ENCODE data around the gene BANP. TPM values are rescaled to one million over a fixed set of nuclear protein-coding genes. Genes with fewer than 3 reads are reported as not detected.

Gene BANP
- total RNA-seq, 1 experiment from 2014 or later = 37.2 TPM

DNA sequence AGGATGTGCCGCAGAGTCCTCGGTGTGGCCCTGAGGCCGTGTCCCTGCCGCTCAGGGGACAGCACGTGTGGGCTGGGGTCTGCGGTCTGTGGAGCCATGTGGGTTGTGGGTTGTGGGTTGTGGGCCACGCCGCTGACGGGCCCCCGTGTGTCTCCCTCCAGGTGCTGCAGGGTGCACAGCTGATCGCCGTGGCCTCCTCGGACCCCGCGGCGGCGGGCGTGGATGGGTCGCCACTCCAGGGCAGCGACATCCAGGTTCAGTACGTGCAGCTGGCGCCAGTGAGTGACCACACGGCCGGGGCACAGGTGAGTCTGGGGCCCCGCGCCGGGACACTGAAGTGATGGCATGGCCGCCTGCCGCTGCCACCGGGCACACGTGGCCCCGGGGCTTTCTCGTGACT is 120.7 kb downstream of the BANP start:
- H3K9me2 ChIP-seq (ENCODE audit: insufficient read depth) = no peaks in the 10 kb centered on the region
- ATAC-seq (no peak), DNase-seq (ENCODE audit: low read depth, low spot score) (no peak)
- H3K27ac ChIP-seq (ENCODE audit: low read depth, low read length) = no peak overlapping the region
- no peak overlapping the region for H3K4me2 ChIP-seq (ENCODE audit: low read length)
- no TSS peak for BruUV-seq (replicated peaks)
- H4K20me1 ChIP-seq (ENCODE audit: insufficient read depth) = no peaks in the 10 kb centered on the region
- no peaks in the 10 kb centered on the region for H3K4me1 ChIP-seq (ENCODE audit: control insufficient read depth in 1 of 2, insufficient read depth in 2 of 2, low read length in 2 of 2)
- no peaks in the 10 kb centered on the region for H3K79me2 ChIP-seq (ENCODE audit: insufficient read depth, low read length)
- POLR2A ChIA-PET = no interaction called here
- intact Hi-C loops (cut with micrococcal nuclease) = no loop called here
- CTCF ChIA-PET = no interaction called here
- no peaks in the 10 kb centered on the region for H3K9me3 ChIP-seq (ENCODE audit: control insufficient read depth in 1 of 2, insufficient read depth in 1 of 2, low read depth in 1 of 2, low read length in 2 of 2)
- H3K27me3 ChIP-seq (ENCODE audit: insufficient read depth, low read length) = no peaks in the 10 kb centered on the region
- peaks cover 0 to 4% of the 10 kb centered on the region in 2 experiments; a peak in 2 of 4 replicates for H3K36me3 ChIP-seq (ENCODE audit: control insufficient read depth in 1 of 2, insufficient read depth in 2 of 2, low read length in 2 of 2)
- H2AFZ ChIP-seq (ENCODE audit: low read depth, low read length, poor library complexity, severe bottlenecking) = no peak overlapping the region
- H3K9ac ChIP-seq (ENCODE audit: low read length) = no peak overlapping the region
- no peak overlapping the region for H3K4me3 ChIP-seq (replicated peaks in 1 of 2; ENCODE audit: low read depth in 1 of 2, low read length in 2 of 2)
- RAD21 ChIA-PET (ENCODE audit: low non-redundant PET in 1 of 2, low total read pairs in 2 of 2, uncharacterized antibody in 2 of 2, unreplicated experiment in 2 of 2) = no interaction called here
- TF ChIP-seq, protein P1, sequence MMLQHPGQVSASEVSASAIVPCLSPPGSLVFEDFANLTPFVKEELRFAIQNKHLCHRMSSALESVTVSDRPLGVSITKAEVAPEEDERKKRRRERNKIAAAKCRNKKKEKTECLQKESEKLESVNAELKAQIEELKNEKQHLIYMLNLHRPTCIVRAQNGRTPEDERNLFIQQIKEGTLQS (IDR thresholded peaks at IDR 0.05) = no peak
- TF ChIP-seq, protein P2, sequence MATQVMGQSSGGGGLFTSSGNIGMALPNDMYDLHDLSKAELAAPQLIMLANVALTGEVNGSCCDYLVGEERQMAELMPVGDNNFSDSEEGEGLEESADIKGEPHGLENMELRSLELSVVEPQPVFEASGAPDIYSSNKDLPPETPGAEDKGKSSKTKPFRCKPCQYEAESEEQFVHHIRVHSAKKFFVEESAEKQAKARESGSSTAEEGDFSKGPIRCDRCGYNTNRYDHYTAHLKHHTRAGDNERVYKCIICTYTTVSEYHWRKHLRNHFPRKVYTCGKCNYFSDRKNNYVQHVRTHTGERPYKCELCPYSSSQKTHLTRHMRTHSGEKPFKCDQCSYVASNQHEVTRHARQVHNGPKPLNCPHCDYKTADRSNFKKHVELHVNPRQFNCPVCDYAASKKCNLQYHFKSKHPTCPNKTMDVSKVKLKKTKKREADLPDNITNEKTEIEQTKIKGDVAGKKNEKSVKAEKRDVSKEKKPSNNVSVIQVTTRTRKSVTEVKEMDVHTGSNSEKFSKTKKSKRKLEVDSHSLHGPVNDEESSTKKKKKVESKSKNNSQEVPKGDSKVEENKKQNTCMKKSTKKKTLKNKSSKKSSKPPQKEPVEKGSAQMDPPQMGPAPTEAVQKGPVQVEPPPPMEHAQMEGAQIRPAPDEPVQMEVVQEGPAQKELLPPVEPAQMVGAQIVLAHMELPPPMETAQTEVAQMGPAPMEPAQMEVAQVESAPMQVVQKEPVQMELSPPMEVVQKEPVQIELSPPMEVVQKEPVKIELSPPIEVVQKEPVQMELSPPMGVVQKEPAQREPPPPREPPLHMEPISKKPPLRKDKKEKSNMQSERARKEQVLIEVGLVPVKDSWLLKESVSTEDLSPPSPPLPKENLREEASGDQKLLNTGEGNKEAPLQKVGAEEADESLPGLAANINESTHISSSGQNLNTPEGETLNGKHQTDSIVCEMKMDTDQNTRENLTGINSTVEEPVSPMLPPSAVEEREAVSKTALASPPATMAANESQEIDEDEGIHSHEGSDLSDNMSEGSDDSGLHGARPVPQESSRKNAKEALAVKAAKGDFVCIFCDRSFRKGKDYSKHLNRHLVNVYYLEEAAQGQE (IDR thresholded peaks at IDR 0.05; ENCODE audit: low read depth) = no peak
- no peak for TF ChIP-seq EZH2phosphoT487 (IDR thresholded peaks at IDR 0.05; ENCODE audit: borderline replicate concordance)
- no peak for TF ChIP-seq POLR2AphosphoS5 (IDR thresholded peaks at IDR 0.05; ENCODE audit: low read depth, low read length)

DNA sequence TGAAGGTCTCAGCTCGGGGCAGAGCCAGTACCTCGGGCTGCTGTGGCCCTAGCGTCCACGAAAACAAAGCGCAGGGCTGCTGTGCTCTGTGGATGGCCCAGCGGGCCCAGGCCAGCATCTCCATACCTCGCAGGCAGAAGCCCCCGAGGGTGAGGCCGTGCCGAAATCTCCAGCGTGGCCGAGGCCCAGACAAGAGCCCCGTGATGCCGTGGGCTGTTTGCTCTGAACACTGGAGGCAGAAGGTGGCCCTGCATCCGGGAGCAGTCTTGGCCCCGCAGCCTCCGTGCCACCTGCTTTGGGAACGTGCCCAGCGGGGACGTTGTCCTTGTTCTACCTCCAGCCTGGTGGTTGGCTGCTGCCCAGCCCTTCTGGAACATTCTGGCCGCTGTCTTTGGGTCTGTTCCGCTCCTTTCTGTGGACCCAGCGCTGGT is 121.4 kb downstream of the BANP start:
- H3K9me3 ChIP-seq (ENCODE audit: control insufficient read depth in 1 of 2, insufficient read depth in 1 of 2, low read depth in 1 of 2, low read length in 2 of 2) = no peaks in the 10 kb centered on the region
- no peak overlapping the region for H3K27ac ChIP-seq (ENCODE audit: low read depth, low read length)
- H3K4me1 ChIP-seq (ENCODE audit: control insufficient read depth in 1 of 2, insufficient read depth in 2 of 2, low read length in 2 of 2) = no peaks in the 10 kb centered on the region
- no peak overlapping the region for H2AFZ ChIP-seq (ENCODE audit: low read depth, low read length, poor library complexity, severe bottlenecking)
- TF ChIP-seq CEBPB (IDR thresholded peaks at IDR 0.05; ENCODE audit: low read depth) (no peak), EZH2 (IDR thresholded peaks at IDR 0.05) (no peak), POLR2A (IDR thresholded peaks at IDR 0.05; ENCODE audit: borderline replicate concordance, extremely low read depth, insufficient read depth, insufficient read length) (no peak), SP1 (IDR thresholded peaks at IDR 0.05; ENCODE audit: low read depth) (no peak), RAD21 (IDR thresholded peaks at IDR 0.05; ENCODE audit: low read depth) (no peak)
- ATAC-seq = no peak
- H3K4me3 ChIP-seq (replicated peaks in 1 of 2; ENCODE audit: low read depth in 1 of 2, low read length in 2 of 2) = no peak overlapping the region
- H3K36me3 ChIP-seq (ENCODE audit: control insufficient read depth in 1 of 2, insufficient read depth in 2 of 2, low read length in 2 of 2) = peaks cover 0 to 4% of the 10 kb centered on the region in 2 experiments; a peak in 2 of 4 replicates
- no peaks in the 10 kb centered on the region for H3K9me2 ChIP-seq (ENCODE audit: insufficient read depth)
- no peak overlapping the region for H3K9ac ChIP-seq (ENCODE audit: low read length)
- no TSS peak for BruUV-seq (replicated peaks)
- H3K4me2 ChIP-seq (ENCODE audit: low read length) = no peak overlapping the region
- H4K20me1 ChIP-seq (ENCODE audit: insufficient read depth) = no peaks in the 10 kb centered on the region
- intact Hi-C loops (cut with micrococcal nuclease) = no loop called here
- ChIA-PET CTCF (no interaction called here), POLR2A (no interaction called here), RAD21 (ENCODE audit: low non-redundant PET in 1 of 2, low total read pairs in 2 of 2, uncharacterized antibody in 2 of 2, unreplicated experiment in 2 of 2) (no interaction called here)
- no peaks in the 10 kb centered on the region for H3K79me2 ChIP-seq (ENCODE audit: insufficient read depth, low read length)
- no peaks in the 10 kb centered on the region for H3K27me3 ChIP-seq (ENCODE audit: insufficient read depth, low read length)
- no peak for DNase-seq (ENCODE audit: low read depth, low spot score)

Data from HCT116 (cell line).